HL-60/S4 treated with retinoic acid at 250 ng/mL for 4 days and 3 days (cell line): Measurements from ENCODE around the gene EDC4.
"Not testable (repeated sequence)": the region's sequence is repeated elsewhere in the genome, so short reads cannot be mapped to it uniquely, and the experiment has no call there.

Experiments used
- in situ Hi-C: fragments of 300-500 bp; cut with MboI; formaldehyde crosslinking; loops from 2 replicates; pipeline ENCODE4 v1.7.0; 2022; ENCODE audit warnings: low sequenced_read_pairs

The EDC4 gene

GRCh38 chr16:67848118-67848517 lies 24.7 kb upstream of the EDC4 start:
- in situ Hi-C loops, result no loop called here

DNA sequence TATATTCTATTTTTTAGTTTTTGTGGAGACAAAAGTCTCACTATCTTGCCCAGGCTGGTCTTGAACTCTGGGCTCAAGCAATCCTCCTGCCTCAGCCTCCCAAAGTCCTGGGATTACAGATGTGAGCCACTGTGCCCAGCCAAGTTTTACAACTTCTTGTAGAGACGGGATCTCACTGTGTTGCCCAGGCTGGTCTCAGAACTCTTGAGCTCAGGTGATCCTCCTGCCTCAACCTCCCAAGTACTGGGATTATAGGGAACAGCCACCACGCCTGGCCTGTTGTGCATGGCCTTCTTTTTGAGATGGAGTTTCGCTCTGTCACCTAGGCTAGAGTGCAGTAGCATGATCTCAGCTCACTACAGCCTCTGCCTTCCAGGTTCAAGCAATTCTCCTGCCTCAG lies 19.2 kb upstream of the EDC4 start:
- in situ Hi-C loops, result no loop called here

DNA sequence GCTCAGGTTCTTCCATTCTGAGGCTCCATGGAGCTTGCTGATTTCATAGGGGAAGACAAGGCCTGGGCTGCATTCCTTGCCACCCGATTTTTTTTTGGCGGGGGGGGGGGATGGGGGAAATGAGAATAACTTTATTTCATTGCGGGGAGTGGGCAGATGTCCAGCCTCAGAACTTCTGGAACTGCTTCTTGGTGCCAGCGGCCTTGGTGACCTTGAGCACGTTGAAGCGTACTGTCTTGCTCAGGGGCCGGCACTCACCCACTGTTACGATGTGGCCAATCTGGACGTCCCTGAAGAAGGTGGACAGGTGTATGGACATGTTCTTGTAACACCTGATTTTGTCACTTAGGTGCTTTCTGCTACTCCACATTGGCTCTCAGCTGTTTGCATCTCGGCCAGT lies 17.1 kb upstream of the EDC4 start:
- in situ Hi-C loops, result no loop called here

- in situ Hi-C loops, result no loop called here
Observed at GRCh38 chr16:67856927-67857546, 15.8 kb upstream of the EDC4 start.

GRCh38 chr16:67857547-67858233 lies 15.2 kb upstream of the EDC4 start:
- in situ Hi-C loops, result no loop called here

- in situ Hi-C loops, result no loop called here
Observed at GRCh38 chr16:67858500-67858899, 14.4 kb upstream of the EDC4 start.

GRCh38 chr16:67860589-67861398 lies 12.1 kb upstream of the EDC4 start:
- in situ Hi-C loops, result no loop called here

DNA sequence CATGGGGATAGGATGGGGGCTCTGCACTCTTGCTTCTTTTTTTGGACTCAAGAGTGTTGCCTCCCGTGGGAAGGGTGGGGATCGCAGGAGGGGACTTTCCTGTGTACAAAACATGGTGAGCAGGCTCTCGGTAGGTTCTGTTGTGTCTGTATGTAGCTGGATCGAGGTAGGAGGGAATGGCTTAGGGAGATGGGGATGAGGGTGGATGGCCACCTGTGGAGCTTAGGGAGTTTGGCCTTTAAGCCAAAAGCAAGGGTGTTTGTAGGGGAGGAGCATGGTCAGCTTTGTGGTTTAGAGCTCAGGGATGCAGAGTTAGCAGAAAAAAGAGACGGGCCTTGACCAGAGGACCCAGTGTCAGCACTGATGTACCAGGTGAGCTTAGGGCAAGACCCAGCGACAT lies 11.0 kb upstream of the EDC4 start:
- in situ Hi-C loops, result no loop called here

GRCh38 chr16:67862623-67863583 lies 9.9 kb upstream of the EDC4 start:
- in situ Hi-C loops, result no loop called here

DNA sequence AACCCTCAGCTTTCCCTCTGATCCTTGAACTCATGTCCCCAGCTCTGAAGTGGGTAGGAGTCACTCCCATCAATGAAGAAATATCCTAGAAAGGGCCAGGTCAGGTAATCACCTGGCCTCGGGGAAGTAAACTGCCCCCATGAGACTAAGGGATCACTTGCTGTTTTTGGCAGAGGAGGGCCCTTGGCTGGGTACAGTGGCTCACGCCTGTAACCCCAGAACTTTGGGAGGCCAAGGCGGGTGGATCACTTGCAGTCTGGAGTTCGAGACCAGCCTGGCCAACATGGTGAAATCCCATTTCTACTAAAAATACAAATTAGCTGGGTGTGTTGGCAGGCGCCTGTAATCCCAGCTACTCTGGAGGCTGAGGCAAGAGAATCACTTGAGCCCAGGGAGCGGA lies 8.8 kb upstream of the EDC4 start:
- in situ Hi-C loops, result not testable (repeated sequence)

GRCh38 chr16:67864594-67864993 lies 8.3 kb upstream of the EDC4 start:
- in situ Hi-C loops, result no loop called here

- in situ Hi-C loops, result no loop called here
Observed at GRCh38 chr16:67865318-67865717, 7.5 kb upstream of the EDC4 start.

DNA sequence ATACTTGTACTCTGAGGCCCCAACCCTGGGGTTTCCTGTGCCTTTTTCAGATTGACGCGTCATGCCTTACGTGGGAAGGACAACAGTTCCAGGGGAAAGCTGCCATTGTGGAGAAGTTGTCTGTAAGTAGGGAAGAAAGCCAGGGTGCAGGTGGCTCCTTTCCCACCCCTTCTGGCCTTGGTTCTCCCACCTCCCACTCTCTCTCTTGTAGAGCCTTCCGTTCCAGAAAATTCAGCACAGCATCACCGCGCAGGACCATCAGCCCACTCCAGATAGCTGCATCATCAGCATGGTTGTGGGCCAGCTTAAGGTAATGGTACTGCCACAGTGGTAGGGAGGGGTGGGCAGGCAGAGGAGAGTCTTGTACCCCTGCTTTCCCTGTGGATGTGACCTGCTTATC lies 4.6 kb upstream of the EDC4 start:
- in situ Hi-C loops, result no loop called here

DNA sequence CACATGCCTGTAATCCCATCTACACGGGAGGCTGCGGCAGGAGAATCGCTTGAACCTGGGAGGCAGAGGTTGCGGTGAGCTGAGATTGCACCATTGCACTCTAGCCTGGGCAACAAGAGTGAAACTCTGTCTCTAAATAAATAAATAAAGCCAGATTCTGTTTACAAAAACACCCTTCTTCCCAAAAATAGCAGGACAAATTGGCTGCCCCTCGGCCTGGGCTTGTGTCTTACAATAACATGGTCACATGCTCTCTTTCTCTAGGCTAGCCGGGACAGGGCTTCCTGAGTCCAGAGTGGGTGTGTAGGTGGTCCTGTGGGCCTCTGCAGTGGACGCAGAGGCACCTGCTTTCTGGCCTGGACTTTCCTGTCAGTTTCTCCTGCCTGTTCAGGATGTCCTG lies 3.2 kb upstream of the EDC4 start:
- in situ Hi-C loops, result no loop called here

DNA sequence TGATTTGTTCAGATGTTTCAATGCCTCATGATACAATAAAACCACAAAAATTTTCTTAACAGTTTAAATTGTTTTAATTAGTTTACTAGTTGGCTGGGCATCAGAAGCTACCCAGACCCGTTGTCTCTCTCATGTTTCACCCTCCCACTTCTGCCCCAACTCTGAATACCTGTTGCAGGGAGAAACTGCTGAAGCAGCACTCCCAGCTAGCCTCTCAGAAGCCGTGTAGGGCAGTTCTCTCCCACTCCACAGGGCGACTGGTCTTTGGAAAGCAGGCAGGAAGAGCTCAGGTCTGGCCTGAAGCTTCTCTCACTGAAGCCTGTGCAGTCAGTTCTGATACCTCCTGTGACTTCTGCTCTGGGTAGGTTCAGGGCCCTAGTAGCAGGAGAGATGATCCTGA lies 1.6 kb upstream of the EDC4 start:
- in situ Hi-C loops, result no loop called here

- in situ Hi-C loops, result no loop called here
Observed at GRCh38 chr16:67872131-67872630, 671 bp upstream of the EDC4 start.

DNA sequence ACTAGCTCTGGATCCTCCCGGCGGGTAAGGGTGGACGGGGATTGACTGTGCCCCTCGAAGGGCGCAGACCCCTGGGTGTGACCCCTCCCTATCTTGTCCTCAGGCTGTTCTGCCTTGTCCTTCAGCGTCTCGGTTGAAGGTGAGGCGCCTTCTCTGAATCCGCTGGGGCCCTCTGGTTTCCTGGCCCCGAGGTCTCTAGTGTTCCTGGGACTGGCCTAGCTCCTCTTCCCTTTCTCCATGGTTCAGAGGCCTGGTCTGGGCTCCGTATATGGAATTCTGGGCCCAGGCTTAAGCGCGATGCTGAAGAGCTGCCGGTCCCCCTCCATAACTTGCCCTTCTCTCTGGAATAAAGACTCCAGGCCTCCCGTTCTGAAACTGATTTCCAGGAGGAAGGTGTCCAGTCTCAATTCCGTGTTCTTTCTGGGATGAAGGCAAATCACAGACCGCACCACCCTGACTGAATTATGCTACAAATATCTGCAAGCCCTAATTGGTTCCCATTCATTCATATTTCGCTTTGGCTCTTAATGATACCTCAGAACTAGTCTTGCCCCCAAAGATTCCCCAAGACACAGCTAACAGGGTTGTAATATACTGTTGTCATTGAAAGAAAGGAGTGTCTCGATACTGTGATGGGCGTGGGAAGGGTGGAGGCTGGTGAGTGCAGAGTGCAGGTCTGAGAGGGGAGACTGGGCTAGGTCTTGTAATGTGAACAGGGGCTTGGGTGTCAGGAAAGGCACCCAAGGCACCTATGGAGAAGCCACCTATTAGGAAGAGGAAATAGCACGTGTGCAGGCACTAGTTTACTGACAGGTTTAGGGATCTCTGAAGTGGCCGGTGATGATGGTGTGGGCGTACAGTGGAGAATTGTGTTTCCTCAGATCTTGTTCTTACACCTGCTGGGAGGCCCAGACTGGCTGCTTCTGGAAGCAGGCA lies 851 bp downstream of the EDC4 start:
- in situ Hi-C loops, result no loop called here

GRCh38 chr16:67874372-67874771 lies 1.5 kb downstream of the EDC4 start:
- in situ Hi-C loops, result no loop called here

GRCh38 chr16:67877064-67877463 lies 4.2 kb downstream of the EDC4 start:
- in situ Hi-C loops, result no loop called here

DNA sequence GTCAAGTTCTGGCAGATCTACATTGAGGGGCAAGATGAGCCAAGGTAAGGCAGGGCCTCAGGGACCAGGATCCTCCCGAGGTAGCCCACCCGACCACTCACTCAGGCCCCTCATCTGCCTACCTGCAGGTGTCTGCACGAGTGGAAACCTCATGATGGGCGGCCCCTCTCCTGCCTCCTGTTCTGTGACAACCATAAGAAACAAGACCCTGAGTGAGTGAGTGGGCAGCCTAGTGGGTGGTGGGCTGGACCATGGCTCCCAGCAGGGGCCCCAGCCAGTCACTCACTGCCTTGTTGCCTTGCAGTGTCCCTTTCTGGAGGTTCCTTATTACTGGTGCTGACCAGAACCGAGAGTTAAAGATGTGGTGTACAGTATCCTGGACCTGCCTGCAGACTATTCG lies 5.4 kb downstream of the EDC4 start:
- in situ Hi-C loops, result no loop called here
